IPS-18c (cell line): ENCODE results near the gene NKAPL.
"Not testable (repeated sequence)": the region's sequence is repeated elsewhere in the genome, so short reads cannot be mapped to it uniquely, and the experiment has no call there.

Source experiments
- H3K4me3 ChIP-seq: 2 replicates; pipeline ENCODE4 v1.7.0; 2013; ENCODE audit warnings: low read depth, mild to moderate bottlenecking, low read length, moderate library complexity; ENCODE audit not compliant: insufficient read depth
- H3K9me3 ChIP-seq: one replicate; pipeline ENCODE4 v1.6.1; 2013; ENCODE audit warnings: mild to moderate bottlenecking, low read length, moderate library complexity; ENCODE audit not compliant: control insufficient read depth, insufficient read depth

Gene NKAPL

GRCh38 chr6:28274888-28275287 lies 15.8 kb downstream of the NKAPL start:
- Histone ChIP-seq H3K4me3 (no peak overlapping the region), H3K9me3 (no peaks in the 10 kb centered on the region)

GRCh38 chr6:28277746-28278145 lies 18.6 kb downstream of the NKAPL start:
- no peaks in the 10 kb centered on the region for H3K9me3 ChIP-seq

GRCh38 chr6:28280595-28281287 lies 21.6 kb downstream of the NKAPL start:
- Histone ChIP-seq H3K4me3 (peak overlapping the region; percentile 87; the same call in 1 of the 2 replicates), H3K9me3 (no peaks in the 10 kb centered on the region)

More at GRCh38 chr6:28277746-28278145, 18.6 kb downstream of the NKAPL start:
- H3K4me3 ChIP-seq: no peak overlapping the region

- Histone ChIP-seq H3K9me3 (no peaks in the 10 kb centered on the region), H3K4me3 (peak within 1 kb of the TSS; percentile 87)
Measured at GRCh38 chr6:28281288-28282064, 22.4 kb downstream of the NKAPL start, which contains the start of gene PGBD1. Gene PGBD1, plus strand, starts transcription at chr6:28281572. Its CDS starts 2,242 bp downstream, at chr6:28283814.

- Histone ChIP-seq H3K9me3 (no peaks in the 10 kb centered on the region), H3K4me3 (peak overlapping the region; percentile 87; the same call in 1 of the 2 replicates)
Measured at GRCh38 chr6:28282926-28283325, 23.8 kb downstream of the NKAPL start.

- Histone ChIP-seq H3K4me3 (no peak overlapping the region), H3K9me3 (no peaks in the 10 kb centered on the region)
Measured at GRCh38 chr6:28291573-28291972, 32.5 kb downstream of the NKAPL start.

- Histone ChIP-seq H3K9me3 (no peaks in the 10 kb centered on the region), H3K4me3 (no peak overlapping the region)
Measured at GRCh38 chr6:28295326-28295725, 36.2 kb downstream of the NKAPL start.

- Histone ChIP-seq H3K4me3 (no peak overlapping the region), H3K9me3 (no peaks in the 10 kb centered on the region)
Measured at GRCh38 chr6:28296520-28297060, 37.5 kb downstream of the NKAPL start.

- Histone ChIP-seq H3K9me3 (peaks cover 3% of the 10 kb centered on the region), H3K4me3 (no peak overlapping the region)
Measured at GRCh38 chr6:28303570-28303969, 44.5 kb downstream of the NKAPL start.

- not testable (repeated sequence) for H3K9me3 ChIP-seq, H3K4me3 ChIP-seq
Measured at GRCh38 chr6:28306363-28306762, 47.3 kb downstream of the NKAPL start.
